Activated CD4-positive, alpha-beta T cell treated with anti-CD3 and anti-CD28 coated beads, Interleukin-2, amount 50 U/mL, for 1 hour (primary cell): ENCODE measurements around the gene CALY.
A peak's percentile ranks its signal among the peaks of the same experiment; 100 is the strongest.
"Not testable (repeated sequence)": the region's sequence is repeated elsewhere in the genome, so short reads cannot be mapped to it uniquely, and the experiment has no call there.

Experiments
- DNase-seq: peaks from one replicate; pipeline ENCODE4 v3.0.0-alpha.2; 2020

Gene CALY, protein sequence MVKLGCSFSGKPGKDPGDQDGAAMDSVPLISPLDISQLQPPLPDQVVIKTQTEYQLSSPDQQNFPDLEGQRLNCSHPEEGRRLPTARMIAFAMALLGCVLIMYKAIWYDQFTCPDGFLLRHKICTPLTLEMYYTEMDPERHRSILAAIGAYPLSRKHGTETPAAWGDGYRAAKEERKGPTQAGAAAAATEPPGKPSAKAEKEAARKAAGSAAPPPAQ

DNA sequence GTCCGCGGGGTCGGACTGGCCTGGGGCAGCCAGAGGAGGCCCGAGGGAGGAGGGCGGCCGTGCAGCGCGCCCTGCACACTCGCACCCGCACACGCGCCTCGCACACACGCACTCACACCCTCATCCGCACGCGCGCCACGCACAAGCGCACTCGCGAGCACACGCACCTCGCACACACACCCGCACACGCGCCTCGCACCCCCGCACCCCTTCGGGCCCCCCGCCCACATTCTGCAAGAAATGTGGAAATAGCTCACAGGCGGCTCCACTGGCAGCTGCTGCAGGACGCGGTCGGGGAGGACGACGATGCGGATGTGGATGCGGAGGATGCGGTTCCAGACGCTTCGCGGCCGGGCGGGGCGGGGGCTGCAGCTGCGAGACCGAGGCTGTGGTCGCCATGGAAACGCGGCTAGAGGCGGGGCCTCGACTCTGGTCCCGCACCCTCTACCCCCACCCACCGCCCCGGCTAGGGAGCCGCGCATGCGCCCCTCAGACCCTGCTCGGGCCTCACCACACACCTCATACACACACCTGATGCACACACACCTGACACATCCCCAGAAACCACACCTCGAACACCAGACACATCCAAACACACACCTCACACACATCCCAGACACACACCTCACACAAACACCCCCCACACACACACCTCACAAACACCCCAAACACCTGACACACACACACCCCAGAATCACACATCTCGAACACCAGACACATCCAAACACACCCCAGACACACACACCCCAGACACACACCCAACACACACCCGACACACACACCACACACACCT, at the start of gene CALY:
TSS of gene CALY (minus strand) at position 320 of the 793 bp plus-strand sequence. CDS start 7,907 bp downstream, outside the sequence.
- DNase-seq = peak; percentile 91

DNA sequence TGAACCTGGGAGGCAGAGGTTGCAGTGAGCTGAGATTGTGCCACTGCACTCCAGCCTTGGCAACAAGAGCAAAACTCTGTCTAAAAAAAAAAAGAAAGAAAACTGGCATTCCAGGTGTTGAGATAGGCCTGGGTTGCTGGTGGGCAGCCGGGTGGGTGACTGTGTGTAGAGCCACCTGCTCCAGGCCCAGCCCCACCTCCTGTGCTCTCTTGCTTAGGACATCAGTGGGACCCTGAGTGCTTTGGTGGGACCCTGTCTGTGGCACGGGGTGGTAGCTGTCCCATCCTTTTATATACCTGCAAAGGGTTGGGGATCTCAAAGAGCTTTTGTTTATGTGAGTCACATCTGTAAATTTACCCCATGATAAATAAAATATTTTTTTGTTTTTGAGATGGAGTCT, 48.5 kb upstream of the CALY start:
- no peak for DNase-seq

DNA sequence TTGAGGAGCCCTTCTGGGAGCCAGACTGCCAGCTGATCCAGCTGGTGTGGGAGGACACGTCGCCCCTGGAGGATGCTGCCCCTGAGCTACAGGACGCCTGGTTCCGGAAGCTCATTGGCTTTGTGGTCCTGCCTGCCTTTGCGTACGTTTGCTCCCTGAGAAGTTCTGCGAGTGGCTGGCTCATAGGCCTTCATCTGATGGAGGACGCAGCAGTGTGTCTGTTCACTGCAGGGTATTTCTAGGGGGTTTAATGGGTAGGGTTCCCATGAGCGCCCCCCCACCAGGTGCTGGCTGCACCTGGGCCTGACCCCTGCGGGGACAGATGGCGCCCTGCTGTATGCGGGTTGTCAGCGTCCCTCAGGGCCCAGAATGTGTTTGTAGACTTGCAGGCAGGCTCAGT, 47.4 kb upstream of the CALY start:
- DNase-seq = no peak

DNA sequence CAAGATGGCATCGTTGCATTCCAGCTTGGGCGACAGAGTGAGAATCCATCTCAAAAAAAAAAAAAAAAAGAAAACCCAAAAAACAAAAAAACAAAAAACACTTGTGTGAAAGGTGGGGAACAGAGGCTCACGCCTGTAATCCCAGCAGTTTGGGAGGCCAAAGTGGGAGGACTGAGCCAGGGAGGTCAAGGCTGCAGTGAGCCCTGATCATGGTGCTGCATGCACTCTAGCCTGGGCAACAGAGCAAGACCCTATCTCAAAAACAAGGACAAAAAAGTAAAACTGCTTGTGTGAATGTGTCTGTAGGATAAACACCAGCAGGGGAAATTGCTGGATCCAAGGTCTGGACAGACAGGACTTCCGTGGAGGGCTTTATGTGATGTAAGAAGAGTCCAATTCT, 46.9 kb upstream of the CALY start:
- no peak for DNase-seq

DNA sequence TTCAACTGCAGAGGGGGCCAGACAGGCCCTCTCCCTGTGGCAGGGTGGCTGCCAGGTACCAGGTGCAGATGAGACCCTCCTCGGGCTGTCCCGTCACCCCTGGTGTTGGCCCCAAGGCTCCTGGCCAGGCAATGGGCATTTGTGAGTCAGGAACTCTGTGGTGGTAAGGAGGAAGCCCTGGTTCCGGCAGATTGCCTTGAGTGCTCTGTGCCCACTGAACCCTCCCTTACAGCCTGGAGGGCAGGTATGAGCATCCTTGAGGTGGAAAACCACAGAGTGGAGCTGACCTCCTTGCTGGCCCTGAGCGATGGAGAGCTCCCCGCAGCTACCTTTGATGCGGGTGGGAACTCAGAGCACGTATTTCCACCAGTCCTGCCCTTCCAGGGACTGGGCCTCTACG, 44.3 kb upstream of the CALY start:
- no peak for DNase-seq

DNA sequence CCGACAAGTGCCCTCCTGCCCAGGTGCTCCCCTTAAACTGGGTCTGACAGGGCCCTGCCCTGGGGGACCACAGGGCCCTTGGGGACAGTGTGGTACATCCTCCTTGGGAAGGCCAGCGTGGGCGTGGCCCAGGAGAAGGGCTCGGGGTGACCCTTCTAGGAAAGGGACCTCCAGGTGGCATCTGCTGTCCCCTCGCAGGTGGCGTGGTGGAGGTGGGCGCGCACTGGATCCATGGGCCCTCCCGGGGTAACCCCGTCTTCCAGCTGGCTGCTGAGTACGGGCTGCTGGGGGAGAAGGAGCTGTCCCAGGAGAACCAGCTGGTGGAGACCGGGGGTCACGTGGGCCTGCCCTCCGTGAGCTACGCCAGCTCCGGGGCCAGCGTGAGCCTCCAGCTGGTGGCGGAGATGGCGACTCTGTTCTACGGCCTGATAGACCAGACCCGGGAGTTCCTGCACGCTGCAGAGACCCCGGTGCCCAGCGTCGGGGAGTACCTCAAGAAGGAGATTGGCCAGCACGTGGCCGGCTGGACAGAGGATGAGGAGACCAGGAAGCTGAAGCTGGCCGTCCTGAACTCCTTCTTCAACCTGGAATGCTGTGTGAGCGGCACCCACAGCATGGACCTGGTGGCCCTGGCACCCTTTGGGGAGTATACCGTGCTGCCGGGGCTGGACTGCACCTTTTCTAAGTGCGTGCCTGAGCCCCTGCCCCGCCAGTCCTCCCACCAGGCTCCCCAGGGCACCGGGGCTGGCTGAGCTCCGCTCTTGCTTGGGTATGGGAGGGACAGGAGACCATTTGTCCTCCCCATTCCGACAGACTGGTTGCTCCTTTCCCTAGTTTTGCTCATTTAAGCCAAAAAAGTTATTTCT, 43.3 kb upstream of the CALY start:
- no peak for DNase-seq

DNA sequence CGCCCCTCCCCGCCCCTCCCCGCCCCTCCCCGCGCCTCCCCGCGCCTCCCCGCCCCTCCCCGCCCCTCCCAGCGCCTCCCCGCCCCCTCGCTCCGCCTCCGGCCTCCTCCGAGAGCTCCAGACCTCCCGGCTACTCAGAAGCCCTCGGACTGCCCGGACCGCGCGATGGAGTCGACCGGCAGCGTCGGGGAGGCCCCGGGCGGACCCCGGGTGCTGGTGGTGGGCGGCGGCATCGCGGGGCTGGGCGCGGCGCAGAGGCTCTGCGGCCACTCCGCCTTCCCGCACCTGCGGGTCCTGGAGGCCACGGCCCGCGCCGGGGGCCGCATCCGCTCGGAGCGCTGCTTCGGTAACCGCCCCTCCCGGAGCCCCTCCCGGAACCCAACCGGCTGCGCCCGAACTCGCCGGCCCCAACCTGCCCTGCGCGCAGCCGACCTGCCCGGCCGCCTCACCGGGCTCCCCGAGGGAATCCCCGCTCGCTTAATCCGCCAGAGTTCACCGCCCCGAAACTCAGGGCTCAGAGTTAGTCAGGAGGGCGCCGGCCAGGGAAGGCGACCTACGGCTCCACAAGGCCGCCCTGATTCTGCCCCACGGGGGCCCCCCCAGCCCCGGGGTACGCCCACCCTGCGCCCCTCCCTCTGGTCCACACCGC, 42.6 kb upstream of the CALY start, which contains the start of gene PAOX:
TSS of gene PAOX (plus strand) at position 111 of the 649 bp plus-strand sequence. CDS start at position 166, 55 bp downstream.
- DNase-seq = peak; percentile 46

DNA sequence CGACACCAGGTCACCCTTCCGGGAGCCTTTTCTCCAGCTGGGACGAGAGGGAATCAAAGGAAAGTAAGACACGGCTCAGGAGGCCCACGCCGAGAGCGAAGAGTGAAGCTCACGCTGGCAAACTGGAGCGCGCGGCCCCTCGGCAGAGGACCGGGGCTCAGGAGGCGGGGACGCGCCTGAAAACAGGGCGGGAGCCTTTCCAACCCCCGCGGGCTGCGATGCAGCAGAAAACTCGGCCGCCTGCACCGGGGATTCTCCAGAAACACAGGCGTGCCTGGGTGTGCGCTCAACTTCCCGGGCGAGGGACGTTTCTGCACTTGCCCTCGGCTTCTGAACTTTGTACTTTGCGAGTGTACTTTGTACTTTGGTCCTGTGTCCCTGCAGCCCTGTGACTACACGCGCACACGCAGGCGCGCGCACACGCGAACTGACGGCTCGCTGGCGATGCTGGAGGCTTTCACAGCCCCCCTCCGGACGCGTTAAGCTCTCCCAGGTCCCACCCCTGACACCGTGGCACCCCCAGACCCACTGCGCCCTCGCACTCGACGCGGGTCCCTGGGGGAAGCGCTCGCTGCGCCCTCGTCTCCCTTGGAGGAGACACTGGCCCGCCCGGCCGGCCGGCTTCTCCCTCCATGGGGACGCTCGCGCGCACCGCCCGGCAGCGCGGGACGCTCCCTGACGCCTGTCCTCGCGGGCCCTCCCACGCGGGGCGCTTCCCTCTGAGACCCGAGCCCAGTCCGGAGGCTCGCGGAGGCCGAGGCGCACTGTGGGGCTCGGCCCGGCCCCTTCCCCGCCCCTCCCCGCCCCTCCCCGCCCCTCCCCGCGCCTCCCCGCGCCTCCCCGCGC, 41.8 kb upstream of the CALY start:
- DNase-seq = peak; percentile 53

DNA sequence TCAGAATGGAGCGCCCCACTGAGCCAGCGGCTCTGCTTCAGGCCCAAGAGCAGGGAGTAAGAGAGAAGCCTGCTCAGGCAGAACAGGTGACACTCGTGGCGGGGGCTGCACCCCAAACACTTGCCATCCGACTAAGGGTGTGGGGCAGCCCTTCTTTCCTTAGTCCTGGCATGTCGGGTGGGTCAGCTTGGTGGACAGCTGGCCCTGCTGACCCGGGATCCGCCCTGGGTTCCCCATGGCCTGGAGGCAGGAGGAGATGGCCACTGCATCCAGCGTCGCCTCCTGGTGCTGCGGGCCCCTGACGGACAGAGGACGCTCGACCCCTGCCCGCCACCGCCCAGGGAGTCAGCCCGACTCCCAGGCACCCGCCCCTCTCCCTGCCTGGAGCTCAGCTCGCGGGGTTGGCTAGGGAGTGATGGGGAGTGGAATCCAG, 41.1 kb upstream of the CALY start:
- no peak for DNase-seq

DNA sequence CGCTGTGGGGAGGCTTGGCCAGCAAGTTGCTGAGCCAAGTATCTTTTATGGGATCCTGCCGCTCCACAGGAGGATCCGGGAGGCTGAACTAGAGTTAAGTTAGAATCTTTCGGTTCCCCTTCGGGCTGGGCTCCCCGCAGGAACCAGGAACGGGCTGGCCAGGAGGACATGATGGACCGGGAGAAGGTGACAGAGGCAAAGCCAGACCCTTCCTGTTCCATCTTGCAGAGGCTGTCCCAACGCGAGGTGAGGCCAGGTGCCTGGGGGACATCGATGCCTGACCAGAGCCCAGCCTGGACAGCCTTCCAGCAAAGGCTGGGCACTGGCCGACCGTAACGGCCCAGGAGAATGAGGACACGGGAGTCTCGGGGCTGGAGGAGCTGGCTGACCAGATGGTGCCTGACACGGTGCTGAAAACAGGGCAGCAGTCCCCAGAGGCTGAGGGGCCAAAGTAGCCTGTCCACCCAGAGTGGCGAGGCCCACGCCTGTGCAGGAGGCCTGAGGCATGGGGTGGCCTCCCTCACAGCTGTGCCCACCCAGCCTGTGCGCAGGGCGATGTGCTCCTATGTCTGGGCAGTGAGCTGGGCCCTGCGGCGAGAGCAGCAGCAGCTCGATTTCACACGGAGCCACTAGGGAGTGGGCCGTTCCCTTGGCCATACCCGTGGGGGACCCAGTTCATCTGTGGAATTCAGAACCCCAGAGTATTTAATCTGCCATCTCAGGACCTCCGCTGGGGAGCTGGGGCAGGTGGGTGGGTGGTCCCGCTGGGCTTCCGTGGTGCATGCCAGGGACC, 40.5 kb upstream of the CALY start:
- DNase-seq = no peak

DNA sequence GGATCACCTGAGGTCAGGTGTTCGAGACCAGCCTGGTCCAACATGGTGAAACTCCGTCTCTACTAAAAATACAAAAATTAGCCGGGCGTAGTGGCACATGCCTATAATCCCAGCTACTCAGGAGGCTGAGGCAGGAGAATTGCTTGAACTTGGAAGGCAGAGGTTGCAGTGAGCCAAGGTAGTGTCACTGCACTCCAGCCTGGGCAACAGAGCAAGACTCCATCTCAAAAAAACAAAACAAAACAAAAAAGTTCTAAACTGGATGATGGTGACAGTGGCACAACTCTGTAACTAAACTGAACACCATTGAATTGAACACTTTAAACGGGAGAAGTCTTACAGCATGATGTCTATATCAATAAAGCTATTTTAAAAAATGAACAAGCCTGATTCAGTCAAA, 39.5 kb upstream of the CALY start:
- DNase-seq = not testable (repeated sequence)

DNA sequence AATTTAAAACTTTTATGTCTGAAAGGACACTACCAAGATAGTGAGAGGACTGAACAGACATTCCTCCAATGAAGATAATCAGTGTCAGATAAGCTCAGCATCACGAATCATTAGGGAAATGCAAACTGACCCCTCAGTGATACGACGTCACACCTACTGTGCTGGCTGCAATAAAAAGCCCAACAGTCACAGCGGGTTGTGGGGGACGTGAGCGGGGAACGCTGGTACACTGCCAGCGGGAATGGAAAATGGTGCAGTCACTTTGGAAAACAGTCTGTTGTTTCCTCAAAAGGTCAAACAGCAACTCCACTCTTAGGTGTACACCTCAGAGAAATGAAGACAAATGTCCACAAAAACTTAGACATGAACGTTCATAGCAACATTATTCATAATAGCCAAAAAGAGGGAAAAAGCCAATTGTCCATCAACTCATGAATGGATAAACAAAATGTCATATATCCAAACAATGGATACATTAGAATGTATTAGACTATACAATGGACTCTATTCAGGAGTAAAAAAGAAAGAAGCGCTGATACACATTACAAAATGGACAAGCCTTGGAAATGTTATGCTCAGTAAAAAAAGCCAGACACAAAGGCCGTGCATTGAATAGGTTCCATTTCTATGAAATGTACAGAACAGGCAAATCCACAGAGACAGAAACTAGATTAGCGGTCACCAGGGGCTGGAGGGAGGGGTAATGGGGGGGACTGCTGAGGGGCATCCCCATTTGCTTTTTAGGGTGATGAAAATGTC, 38.8 kb upstream of the CALY start:
- DNase-seq = no peak

DNA sequence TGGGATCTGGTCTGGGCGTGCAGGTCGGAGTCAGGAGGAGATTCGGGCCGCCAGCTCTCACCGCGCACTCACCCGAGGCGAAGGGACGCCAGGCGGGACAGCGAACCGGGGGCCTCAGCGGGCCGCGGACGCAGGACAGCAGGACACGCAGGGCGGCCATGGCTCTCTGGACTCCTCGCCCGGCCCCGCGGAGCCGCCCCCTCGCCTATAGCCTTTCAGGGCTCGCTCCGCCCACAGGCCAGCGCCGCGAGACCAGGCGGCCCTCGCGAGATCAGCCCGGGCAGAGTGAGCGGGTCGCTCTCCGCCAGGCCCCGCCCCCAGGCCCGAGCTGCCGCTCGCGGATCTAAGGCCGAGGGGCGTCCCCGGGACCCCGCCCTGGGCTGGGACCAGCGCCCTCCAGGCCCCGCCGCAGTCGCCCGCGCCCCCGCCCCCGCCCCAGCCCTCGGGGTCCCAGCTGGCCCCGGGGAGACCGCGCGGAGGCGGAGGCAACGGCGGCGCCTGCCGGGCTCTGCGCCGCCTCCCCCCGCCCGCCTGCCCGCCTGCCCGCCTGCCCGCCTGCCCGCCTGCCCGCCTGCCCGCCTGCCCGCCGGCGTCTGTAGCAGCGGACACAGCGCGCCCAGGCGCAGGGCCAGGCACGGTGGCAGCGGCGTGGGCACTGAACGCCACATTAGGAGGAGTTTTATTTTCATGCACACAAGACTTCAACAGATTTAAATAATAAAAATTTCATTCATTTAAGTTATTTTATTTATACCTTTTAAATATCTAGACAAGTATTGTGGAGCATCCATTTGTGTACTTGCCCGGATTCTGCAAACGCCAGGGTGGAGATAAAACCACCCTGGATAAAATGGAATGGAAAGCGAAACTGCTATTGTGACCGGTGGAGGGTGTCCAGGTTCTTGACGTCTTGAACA, 36.7 kb upstream of the CALY start, which contains the start of gene ECHS1:
TSS of gene ECHS1 (minus strand) at position 181 of the 917 bp plus-strand sequence. CDS start at position 160, 21 bp downstream.
- DNase-seq = peak; percentile 89

DNA sequence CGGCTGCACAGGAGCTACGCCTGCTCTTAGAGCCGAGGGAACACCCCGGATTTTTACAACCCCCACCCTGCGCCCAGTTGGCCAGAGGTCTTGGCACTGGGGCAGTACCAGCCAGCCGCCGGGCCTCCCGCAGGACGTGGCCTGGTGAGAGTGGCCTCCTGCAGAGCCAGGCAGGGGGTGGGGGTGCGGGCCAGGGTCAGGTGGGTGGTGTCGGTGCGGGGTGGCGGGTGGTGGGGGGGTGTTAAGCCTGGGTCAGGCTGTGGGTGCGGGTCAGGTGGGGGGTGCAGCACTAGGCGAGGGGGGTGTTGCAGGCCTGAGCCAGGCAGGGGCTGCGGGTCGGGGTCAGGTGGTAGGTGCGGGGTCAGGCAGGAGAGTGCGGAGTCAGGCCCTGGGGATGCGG, 35.8 kb upstream of the CALY start:
- no peak for DNase-seq

DNA sequence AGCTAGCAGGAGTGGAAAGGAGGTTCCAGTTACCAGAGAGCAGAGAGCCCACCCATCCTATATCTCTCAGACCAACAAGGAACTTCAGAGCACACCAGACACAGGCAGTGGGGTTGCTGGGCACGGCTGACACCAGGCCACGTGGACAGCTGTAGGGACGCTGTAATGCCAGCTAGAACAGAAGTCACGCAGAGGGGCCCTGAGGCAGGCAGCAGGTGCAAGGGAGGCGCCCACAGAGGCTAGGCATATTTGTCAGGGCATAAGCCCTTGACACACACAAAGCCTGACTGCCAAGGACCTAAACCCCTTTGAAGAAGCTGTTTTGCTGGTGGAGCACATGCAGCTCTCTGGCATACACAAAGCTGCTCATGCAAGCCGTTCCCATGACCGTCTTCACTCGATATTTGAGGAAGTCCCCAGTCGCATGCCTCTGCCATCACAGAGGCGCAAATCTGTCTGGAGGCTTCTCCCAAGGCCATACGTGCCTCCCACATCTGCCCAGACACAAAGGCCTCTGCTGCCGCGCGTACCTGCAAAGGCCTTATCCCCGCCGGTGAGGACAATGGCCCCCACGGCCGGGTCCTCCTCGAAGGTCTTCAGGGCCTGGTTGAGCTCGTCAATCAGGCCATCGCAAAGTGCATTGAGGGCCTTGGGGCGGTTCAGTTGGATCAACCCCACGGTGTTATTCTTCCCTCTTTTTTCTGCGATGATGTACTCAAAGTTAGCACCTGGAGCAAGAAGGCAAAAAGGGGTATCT, 33.5 kb upstream of the CALY start:
- no peak for DNase-seq

DNA sequence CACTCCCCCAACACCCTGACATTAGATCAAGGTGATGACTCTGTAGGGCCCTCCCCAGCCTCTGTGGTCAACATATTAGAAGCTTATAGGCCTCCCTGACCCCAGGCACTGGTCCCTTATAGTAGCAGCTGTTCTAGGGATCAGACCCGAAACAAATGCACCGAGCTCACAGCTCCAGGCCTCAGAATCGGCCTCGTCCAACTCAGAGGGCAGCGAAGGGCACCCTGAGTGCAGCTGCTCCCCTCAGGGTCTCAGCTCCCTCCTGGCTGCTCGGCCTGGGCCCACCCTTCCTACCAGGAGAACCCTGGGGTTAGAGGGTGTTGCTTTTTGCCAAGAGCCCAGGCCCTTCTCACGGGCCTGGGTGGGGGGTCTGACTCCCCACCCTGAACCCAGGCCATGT, 31.5 kb upstream of the CALY start:
- no peak for DNase-seq

DNA sequence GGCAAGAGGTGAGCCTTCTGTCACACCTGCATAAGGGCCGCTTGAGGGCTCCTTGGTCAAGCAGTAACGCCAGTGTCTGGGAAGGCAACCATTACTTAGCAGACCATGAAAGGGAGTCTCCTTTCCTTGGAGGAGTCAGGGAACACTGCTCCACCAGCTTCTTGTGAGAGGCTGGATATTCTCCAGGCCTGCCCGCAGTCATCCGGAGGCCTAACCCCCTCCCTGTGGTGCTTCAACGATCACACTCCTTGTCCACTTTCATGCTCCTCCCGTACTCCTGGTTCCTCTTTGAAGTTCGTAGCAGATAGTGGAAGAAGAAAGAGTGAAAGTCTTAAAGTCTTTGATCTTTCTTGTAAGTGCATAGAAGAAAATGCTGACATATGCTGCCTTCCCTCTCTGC, 30.8 kb upstream of the CALY start:
- not testable (repeated sequence) for DNase-seq

DNA sequence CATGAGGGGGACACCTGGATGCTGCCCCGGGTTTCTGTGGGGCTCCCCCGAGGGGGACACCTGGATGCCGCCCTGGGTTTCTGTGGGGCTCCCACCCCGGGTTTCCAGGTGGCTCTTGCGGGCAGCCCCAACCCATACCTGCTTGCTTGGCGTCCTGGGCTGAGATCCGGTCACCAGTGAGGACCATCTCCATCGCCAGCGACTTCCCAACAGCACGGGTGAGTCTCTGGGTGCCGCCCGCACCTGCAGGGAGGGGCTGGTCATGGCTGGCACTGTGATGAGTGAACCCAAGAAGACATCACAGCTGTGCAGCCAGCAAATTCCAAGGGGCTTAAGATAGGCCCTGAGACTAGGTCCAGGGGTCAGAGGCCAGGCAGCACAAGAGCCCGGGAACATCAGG, 30.1 kb upstream of the CALY start:
- DNase-seq = no peak
